SW480 (cell line): ENCODE measurements around the gene ALDH1A3.

ENCODE experiments used
- DNase-seq: peaks from one replicate; pipeline ENCODE4 v3.0.0-alpha.2; 2016; ENCODE audit warnings: low spot score

Gene ALDH1A3

DNA sequence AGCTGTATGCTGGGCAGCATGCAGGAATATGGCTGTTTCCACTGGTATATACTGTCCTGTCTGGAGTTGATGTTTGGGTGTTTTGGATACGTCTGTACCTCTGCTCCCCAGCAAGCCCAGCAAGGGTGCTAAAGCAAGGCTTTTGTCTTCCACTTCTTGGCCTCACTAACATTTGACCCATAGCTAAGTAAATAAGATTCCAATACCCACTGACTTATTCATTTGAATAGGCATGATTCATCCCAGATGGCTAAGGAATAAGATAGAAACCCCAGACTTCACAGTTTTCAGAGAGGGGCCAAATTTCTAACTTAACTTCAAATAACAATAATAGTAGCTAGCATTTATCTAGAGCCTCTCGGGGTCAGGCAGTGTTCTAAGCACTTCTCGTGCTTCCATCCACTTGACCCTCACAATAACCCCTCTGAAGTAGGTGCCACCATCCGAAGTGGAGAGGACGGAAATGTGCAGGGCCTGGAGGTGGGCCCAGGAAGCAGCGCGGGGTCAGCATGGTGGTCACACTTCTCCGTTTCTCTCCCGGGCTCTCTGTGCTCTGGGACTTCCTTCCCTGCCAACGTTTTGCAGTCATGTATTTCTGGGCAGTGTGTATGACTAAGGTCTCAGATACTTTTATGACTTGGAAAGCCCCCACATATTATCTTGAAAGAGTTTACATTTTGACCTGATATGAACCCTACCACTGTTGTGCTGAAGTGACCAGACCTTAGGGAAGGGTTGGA is 78.9 kb downstream of the ALDH1A3 start:
- DNase-seq, result peak; percentile 47

DNA sequence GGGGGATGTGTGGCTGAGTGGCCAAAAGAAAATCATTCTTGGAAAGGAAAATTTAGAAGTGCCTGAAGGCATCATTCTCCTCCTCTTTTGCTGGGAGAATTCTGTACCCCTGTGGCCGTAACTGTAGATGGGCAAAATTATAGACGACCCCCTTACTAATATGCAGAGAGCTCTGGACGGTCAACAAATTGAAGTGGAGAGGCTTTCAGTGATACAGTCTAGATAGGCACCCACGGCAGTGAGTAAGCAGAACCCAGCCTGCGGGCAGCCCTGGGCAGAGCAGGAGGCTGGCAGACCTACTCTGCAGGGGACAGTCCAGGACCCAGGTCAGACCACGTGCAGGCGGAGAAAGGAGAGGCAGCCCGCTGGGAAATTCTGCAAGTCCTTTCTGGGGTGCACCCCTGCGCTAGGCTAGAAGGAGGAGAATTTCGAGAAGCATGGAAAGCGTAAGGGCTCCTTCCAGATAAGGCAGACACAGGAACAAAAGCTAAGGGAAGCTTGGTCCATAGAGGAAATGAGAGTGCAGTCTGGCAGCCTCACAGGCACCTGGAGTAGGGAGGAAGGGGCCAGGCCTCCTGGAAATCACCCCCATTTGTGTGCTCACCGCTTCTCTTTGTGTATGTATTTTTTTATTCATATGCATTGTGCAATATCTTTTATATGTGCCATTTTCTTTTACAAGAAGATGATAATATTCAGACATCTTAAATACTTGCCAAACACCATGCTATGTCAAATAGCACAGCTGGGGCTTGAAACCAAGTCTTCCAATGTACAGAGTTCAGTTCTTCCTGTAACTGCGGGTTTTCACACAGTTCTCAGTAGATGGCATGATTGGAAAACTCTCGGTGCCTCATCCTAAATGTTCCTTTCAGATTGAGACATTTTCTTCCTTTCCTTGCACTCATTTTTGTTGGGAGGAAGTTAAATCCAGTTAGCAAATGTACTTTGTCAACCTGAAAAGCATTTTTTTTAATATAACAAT is 79.7 kb downstream of the ALDH1A3 start:
- no peak for DNase-seq
